CD1c-positive myeloid dendritic cell (primary cell): ENCODE results near the gene TPCN1.

Experiments used
- DNase-seq: peaks from one replicate; pipeline ENCODE4 v3.0.0-alpha.2; 2016; ENCODE audit errors: extremely low spot score

TPCN1 gene

GRCh38 chr12:113241191-113242025, 20.1 kb downstream of the TPCN1 start:
- DNase-seq, result peak; percentile 70

GRCh38 chr12:113242026-113242418, 20.8 kb downstream of the TPCN1 start:
- DNase-seq, result no peak

- no peak for DNase-seq
Measured at GRCh38 chr12:113242560-113242959, 21.3 kb downstream of the TPCN1 start.

- DNase-seq, result no peak
Measured at GRCh38 chr12:113244047-113244460, 22.8 kb downstream of the TPCN1 start.

- no peak for DNase-seq
Measured at GRCh38 chr12:113244478-113244958, 23.3 kb downstream of the TPCN1 start.

- DNase-seq, result peak; percentile 40
Measured at GRCh38 chr12:113245695-113246477, 24.6 kb downstream of the TPCN1 start.

- DNase-seq, result no peak
Measured at GRCh38 chr12:113246478-113247122, 25.3 kb downstream of the TPCN1 start.

- peak; percentile 62 for DNase-seq
Measured at GRCh38 chr12:113247123-113248050, 26.1 kb downstream of the TPCN1 start.

- DNase-seq, result no peak
Measured at GRCh38 chr12:113248051-113248825, 27.0 kb downstream of the TPCN1 start.

GRCh38 chr12:113248842-113249435, 27.7 kb downstream of the TPCN1 start:
- DNase-seq, result no peak

- DNase-seq, result no peak
Measured at GRCh38 chr12:113249546-113249945, 28.3 kb downstream of the TPCN1 start.

- no peak for DNase-seq
Measured at GRCh38 chr12:113250045-113250444, 28.8 kb downstream of the TPCN1 start.

- no peak for DNase-seq
Measured at GRCh38 chr12:113251404-113252070, 30.3 kb downstream of the TPCN1 start.

GRCh38 chr12:113252494-113252893, 31.2 kb downstream of the TPCN1 start:
- DNase-seq, result no peak

GRCh38 chr12:113253532-113254285, 32.4 kb downstream of the TPCN1 start:
- DNase-seq, result no peak

GRCh38 chr12:113254298-113254697, 33.0 kb downstream of the TPCN1 start:
- DNase-seq, result no peak

- no peak for DNase-seq
Measured at GRCh38 chr12:113257564-113257963, 36.3 kb downstream of the TPCN1 start.

- DNase-seq, result no peak
Measured at GRCh38 chr12:113260127-113260526, 38.9 kb downstream of the TPCN1 start.
